CD4-positive, alpha-beta T cell treated with Interferon alpha-2 for 1 hour (primary cell): Measurements from ENCODE around the gene BRPF3.
"Not testable (repeated sequence)": the region's sequence is repeated elsewhere in the genome, so short reads cannot be mapped to it uniquely, and the experiment has no call there.

Source experiments
- DNase-seq, 2 donors: peaks; one replicate each; pipeline ENCODE4 v3.0.0-alpha.2; 2020 to 2022

BRPF3 gene

DNA sequence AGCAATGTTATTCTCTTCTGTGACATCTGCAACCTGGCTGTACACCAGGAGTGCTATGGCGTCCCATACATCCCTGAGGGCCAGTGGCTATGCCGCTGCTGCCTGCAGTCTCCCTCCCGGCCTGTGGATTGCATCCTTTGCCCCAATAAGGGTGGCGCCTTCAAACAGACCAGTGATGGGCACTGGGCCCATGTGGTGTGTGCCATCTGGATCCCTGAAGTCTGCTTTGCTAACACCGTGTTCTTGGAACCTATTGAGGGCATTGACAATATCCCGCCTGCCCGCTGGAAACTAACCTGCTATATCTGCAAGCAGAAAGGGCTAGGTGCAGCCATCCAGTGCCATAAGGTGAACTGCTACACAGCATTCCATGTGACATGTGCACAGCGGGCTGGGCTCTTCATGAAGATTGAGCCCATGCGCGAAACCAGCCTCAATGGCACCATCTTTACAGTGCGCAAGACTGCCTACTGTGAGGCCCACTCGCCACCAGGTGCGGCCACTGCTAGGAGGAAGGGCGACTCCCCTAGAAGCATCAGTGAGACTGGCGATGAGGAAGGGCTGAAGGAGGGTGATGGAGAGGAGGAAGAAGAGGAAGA is 4.6 kb downstream of the BRPF3 start:
- no peak for DNase-seq

GRCh38 chr6:36201612-36202011 is 5.1 kb downstream of the BRPF3 start:
- peak in 1 of 2 donors; percentile 23 for DNase-seq

DNA sequence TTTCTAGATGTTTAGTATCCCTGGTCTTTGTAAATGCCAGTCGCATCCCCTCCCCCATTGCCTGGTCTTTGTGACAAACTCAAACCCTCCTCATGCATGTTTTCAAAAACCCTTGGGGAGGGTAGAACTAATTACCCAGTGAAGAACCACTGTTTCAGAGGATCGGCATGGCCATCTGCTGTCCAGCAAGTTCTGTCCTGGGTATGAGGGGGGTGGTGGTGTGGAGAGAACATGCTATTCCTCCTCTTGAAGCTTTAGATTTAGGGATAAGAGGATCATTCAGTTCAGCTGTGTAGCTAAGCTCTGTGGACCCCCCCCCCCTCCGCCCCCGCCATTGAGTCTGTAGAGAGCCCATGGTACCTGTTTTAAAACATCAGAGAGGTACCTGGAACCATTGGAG is 5.6 kb downstream of the BRPF3 start:
- no peak for DNase-seq

DNA sequence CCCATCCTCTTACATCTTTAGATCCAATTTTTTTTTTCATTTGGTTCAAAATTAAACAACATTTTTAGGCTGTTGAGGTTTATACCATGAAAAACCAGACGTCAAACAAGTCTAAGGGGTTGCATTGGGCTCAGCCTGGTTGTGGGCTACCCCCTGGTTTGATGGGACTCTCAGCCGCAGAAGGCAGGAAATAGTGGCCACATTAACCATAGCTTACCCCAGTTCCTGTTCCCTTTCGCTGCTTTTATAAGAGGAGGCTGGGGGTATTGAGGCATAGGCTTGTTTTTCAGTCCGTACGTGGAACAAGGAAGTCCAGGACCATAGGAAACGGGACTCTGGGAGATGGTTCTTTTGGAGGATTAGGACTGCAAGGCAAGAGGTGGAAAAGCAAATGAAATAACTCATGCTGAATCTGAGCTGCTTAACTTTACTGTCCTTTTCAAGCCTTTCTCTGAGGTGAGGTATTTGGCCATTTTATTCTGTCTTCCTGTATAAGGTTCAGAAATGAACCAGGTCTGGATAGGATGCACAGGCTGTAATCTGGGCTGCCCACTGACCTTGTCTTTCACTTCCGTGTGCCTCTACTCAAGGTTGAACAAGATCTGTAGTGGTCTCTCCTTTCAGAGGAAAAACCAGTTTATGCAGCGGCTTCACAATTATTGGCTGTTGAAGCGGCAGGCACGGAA is 7.7 kb downstream of the BRPF3 start:
- peak; percentile 46 to 67 for DNase-seq

GRCh38 chr6:36207155-36207554 is 10.6 kb downstream of the BRPF3 start:
- DNase-seq = no peak

DNA sequence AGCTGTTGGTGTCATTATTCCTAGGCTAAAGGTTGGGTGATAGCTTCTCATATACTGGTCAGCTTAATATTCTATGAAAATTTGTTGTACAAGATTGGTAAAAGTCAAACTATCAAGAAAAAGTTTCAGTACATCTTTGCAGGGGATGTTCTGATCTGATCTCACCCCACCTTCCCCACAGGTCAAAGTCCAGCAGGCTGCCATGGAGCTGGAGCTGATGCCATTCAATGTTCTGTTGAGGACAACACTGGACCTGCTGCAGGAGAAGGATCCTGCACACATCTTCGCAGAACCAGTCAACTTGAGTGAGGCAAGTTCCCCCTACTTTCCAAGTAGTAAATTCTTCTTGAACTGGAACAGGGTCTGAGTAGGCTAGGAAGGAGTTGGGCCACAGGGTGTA is 13.1 kb downstream of the BRPF3 start:
- DNase-seq = no peak

GRCh38 chr6:36210182-36210581 is 13.6 kb downstream of the BRPF3 start:
- no peak for DNase-seq

- no peak for DNase-seq
These were observed 14.5 kb downstream of the BRPF3 start for GRCh38 chr6:36210886-36211595.

- DNase-seq = no peak
These were observed 20.0 kb downstream of the BRPF3 start for GRCh38 chr6:36216559-36216958.

DNA sequence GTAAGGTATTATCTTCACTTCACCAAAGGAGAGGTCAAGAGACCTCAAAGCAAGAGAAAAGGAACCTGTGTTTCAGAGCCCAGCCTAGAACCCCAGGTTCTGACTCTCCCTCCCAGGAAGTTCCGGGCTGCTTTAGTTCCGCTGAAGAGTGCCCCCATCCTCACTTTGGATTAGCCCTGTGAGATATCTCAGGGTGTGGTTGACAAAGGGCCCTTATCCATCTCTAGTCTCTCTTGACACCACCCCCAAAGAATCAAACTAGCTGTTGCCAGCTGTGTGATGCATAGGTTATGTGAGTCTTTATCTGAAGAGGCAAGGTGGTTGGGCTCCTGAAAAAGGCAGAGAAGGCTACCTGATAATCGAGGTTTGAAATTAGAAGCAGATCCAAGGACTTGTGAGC is 20.6 kb downstream of the BRPF3 start:
- DNase-seq = no peak

DNA sequence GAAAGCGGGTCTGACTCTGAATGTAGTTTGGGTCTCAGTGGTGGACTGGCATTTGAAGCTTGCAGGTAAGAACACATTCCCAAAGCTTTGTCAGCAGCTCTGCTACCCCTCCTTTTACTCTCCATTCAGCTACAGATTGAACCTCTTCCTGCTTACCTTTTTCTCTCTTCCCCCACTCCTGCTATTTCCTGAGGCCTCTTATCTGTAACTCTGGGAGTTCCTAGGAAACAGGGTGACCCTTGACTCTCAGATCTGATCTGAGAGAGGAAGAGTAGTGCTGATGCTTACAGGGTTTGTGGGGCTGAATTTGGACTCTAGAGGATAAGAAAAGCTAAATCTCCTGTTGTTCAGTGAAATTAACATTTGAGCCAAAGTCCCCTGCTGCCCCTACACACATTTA is 21.4 kb downstream of the BRPF3 start:
- no peak for DNase-seq

- DNase-seq = not testable (repeated sequence)
These were observed 22.0 kb downstream of the BRPF3 start for GRCh38 chr6:36218516-36218915.

DNA sequence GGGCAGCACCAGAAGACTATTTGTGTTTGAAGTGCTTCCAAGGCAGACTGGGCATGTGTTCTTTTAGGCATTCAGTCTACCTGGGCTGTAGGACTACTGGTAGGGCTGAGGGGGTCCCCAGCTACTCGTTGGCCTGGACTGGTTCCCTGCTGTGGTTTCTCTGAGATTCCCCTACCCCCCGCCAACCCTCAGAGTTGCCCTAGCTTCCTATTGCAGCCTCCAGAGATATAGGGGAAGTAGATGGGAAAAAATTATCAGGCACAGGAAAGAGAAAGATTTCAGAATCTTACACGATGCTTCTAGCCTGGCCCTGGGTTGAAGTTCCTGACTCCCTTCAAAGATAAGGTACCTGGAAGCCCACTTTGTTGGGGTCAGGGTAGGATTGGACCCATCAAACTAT is 22.5 kb downstream of the BRPF3 start:
- DNase-seq = no peak

DNA sequence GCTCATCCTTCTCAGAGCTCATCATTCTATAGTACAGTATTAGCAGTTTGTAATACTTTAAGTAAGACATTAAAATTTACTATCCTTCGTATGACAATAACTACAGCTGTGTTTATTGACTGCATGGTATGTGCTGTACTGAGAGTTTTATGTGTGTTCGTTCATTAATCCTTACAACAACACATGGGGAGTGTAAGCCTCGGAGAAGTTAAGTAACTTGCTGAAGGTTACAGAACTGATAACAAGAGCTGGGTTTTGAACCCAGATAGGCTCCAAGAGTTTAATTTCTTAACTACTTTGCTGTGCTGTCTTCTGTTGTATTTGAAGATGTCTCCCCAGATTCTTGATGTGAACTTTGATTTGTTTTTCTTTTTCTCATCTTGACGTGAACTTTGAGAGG is 23.7 kb downstream of the BRPF3 start:
- DNase-seq = no peak

DNA sequence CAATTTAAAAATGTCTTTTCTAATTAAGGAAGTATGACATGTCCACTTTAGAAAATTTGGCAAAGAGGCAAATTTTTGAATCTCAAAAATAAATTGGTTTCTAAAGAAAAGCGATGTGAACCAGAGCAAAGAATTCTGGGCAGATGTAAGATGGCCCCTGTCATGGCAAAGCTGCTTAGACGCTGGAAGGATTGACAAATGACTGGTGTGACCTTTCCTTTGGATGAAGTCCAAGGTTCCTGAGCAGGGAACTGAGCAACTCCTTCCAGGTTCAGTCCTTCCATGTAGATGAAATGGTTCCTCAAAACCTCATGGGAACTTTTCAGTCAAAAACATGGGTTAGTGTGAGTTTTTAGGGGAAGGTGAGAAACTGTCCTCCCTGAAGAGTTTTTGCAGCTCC is 25.1 kb downstream of the BRPF3 start:
- no peak for DNase-seq

- DNase-seq = no peak
These were observed 26.4 kb downstream of the BRPF3 start for GRCh38 chr6:36222924-36223323.

GRCh38 chr6:36223706-36224105 is 27.2 kb downstream of the BRPF3 start:
- DNase-seq = no peak

DNA sequence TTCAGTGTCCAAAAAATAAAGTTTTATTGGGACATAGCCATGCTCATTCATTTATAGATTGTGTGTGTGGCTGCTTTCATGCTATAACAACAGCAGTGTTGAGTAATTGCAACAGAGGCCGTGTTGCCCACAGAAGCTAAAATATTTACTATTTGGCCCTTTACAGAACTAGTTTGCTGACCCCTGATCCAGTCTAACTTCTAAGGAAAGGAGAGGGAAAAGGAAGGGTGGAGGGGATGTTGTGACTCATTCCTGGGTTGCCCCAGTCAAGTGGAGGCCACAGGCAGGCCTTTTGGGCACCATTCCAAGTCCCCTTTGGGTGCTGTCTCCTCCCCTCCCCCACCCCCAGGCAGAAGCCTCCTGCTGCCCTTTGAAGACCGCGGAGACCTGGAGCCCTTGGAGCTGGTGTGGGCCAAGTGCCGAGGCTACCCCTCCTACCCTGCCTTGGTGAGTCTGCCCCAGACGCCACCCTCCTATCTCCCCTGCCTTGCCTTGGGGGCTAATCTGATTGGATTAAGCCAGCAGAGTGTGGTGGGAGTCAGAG is 28.4 kb downstream of the BRPF3 start:
- DNase-seq = no peak

GRCh38 chr6:36226438-36227047 is 30.0 kb downstream of the BRPF3 start:
- DNase-seq = no peak

DNA sequence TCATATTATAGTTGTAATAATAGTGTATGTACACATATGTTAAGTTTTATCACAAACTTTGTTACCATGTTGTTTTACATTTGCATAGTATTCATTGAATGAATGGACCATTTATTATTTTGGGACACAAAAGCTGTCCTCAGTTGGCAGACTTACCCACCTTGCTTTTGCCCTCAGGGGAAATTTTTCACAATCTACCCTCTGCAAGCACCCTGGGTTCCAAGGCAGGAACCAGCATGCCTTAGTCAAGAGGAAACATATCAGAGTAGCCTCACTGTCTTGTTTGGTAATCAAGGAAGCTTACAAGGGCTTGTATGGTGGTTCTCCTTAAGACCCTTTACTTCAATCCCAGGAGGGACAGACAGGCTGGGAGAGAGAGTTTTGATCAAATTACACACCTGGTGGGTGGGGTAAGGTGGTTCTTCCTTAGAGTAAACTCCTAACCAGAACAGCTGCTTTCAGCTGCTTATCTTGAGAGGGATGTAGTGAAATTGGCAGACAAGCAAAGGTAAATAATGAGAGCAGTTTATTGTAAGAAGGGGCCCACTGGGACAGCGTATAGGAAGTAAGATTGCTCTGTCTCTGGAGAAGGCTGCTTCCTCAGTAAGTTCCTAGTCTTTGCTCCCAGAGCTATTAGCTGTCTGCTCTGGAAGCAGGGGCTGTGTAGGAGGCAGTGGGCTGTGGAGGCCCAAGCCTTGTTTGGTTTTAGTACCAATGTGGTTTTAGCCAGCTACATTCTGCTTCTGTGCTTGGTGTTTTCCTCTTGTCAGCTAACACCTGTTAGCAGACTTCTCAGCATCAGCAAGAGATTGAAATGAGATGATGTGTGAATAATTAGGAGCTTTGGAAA is 31.1 kb downstream of the BRPF3 start:
- no peak for DNase-seq

GRCh38 chr6:36229223-36229622 is 32.7 kb downstream of the BRPF3 start:
- DNase-seq = no peak

- DNase-seq = no peak
These were observed 33.8 kb downstream of the BRPF3 start for GRCh38 chr6:36230371-36230770.

DNA sequence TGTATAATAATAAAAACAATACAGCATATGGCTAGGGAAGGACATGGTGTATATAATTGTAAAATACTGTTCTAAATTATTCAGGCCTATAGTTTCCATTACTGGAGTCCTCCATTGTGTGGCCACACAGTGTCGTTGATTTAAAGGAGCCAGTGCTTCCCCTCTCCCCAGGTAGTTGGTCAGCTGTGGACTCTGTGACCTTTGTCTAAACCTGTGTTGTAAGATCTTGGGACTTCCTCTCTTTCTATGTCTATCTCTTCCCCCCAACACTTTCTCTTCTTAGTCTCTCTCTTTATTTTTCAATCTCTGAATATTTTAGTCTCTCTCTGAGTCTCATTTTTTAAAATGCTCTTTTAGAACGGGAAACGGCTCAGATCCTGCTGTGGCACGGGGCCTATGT is 35.6 kb downstream of the BRPF3 start:
- no peak for DNase-seq
